Psoas muscle (tissue), 8 donors: ENCODE data around the gene ATP1A3. TPM values are rescaled to one million over a fixed set of nuclear protein-coding genes. Genes with fewer than 3 reads are reported as not detected.
A peak's percentile ranks its signal among the peaks of the same experiment; 100 is the strongest.

Experiments
- ATAC-seq, 4 donors: fragments of 200-7000 bp; cut with Tn5 transposase; one replicate each; pipeline ENCODE4 v1.9.1; 2020; ENCODE audit warnings: moderate library complexity in 3 of 4, mild to moderate bottlenecking in 2 of 4
- DNase-seq, 2 donors: peaks; one replicate each; pipeline ENCODE4 v3.0.0-alpha.2; 2020
- H3K27ac ChIP-seq: fragments of 200-600 bp; one replicate; pipeline ENCODE4 v1.8.0; 2022
- H3K27me3 ChIP-seq, 3 donors: fragments of 200-600 bp in 1 of 3; one replicate each; pipeline versions ENCODE4 v1.6.1 to v1.8.0; 2013 to 2022; ENCODE audit warnings: low read length in 2 of 3, mild to moderate bottlenecking in 2 of 3, moderate library complexity in 1 of 3; ENCODE audit not compliant: insufficient read depth in 3 of 3
- H3K36me3 ChIP-seq, 2 donors: fragments of 200-600 bp in 1 of 2; one replicate each; pipeline versions ENCODE4 v1.6.1 to v1.8.0; 2013 to 2022; ENCODE audit warnings: low read depth in 1 of 2, mild to moderate bottlenecking in 1 of 2, moderate library complexity in 1 of 2; ENCODE audit not compliant: insufficient read depth in 1 of 2
- H3K4me1 ChIP-seq: fragments of 200-600 bp; one replicate; pipeline ENCODE4 v1.8.0; 2022
- H3K4me3 ChIP-seq: fragments of 200-600 bp; one replicate; pipeline ENCODE4 v1.8.0; 2022; ENCODE audit warnings: mild to moderate bottlenecking
- H3K9me3 ChIP-seq: fragments of 200-600 bp; one replicate; pipeline ENCODE4 v1.8.0; 2022
- WGBS, 3 donors: extraction: QIAGEN DNeasy Blood & Tissue Kit; methylation state at CpG; one replicate each; pipeline versions ENCODE4 v1.1.6 to v1.1.7; 2013; 5-methylcytosine and 5-hydroxymethylcytosine counted together
- intact Hi-C, 2 donors: fragments of 100-400 bp; cut with DNase I; formaldehyde crosslinking; loops; one replicate each; pipeline versions ENCODE4 v1.11.0 to v1.14.2; 2022
- polyA plus RNA-seq, 3 donors: library from polyadenylated mRNA; stranded (reverse); fragments of 200-250 nt; gene quantifications; one replicate each; pipeline ENCODE4 v1.2.3, GENCODE V29; 2013
- total RNA-seq, 4 donors: library from RNA; stranded (reverse); fragmentation: NEBNext Ultra II Directional in 2 of 4; extraction: Animal tissue kit (Norgen Biotek cat#: 25700) in 2 of 4; gene quantifications; one replicate each; pipeline versions ENCODE4 v1.2.1 to v1.2.4, GENCODE V29; 2021 to 2023
- TF ChIP-seq, protein P1 (sequence below): fragments of 200-600 bp; IDR thresholded peaks from one replicate; pipeline ENCODE4 v1.8.0; 2022; ENCODE audit warnings: antibody characterized with exemption
- donor health status: healthy with polysubstance abuse.
- donor health status: DM: no; HTN: no; CAD: no; lungs with moderate emphysema.
- donor health status: Bipolar disorder and iron deficiency.
- donor health status: healthy.
- donor health status: DM: yes; HTN: yes; CAD: no.
- donor health status: DM: no; HTN: no; CAD: no.
- donor health status: DM: no; HTN: no; CAD: no.
- donor health status: DM: yes; HTN: yes; CAD: no.

Gene ATP1A3
- total and polyA plus RNA-seq, 7 donors: 0.12 to 0.24 (median 0.16) TPM; not detected in 3

- no peaks in the 10 kb centered on the region for H3K36me3 ChIP-seq
- TF ChIP-seq, protein P1, sequence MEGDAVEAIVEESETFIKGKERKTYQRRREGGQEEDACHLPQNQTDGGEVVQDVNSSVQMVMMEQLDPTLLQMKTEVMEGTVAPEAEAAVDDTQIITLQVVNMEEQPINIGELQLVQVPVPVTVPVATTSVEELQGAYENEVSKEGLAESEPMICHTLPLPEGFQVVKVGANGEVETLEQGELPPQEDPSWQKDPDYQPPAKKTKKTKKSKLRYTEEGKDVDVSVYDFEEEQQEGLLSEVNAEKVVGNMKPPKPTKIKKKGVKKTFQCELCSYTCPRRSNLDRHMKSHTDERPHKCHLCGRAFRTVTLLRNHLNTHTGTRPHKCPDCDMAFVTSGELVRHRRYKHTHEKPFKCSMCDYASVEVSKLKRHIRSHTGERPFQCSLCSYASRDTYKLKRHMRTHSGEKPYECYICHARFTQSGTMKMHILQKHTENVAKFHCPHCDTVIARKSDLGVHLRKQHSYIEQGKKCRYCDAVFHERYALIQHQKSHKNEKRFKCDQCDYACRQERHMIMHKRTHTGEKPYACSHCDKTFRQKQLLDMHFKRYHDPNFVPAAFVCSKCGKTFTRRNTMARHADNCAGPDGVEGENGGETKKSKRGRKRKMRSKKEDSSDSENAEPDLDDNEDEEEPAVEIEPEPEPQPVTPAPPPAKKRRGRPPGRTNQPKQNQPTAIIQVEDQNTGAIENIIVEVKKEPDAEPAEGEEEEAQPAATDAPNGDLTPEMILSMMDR: no peak
- H3K27me3 ChIP-seq: peaks cover 3 to 23% (median 15%) of the 10 kb centered on the region in 3 donors
- peaks cover 3% of the 10 kb centered on the region for H3K4me1 ChIP-seq
- no peak overlapping the region for H3K4me3 ChIP-seq
- ATAC-seq: no peak
- no peak overlapping the region for H3K27ac ChIP-seq
- no peak for DNase-seq
- intact Hi-C loops: no loop called here
- H3K9me3 ChIP-seq: no peaks in the 10 kb centered on the region
- WGBS, 3 donors: 85 to 91% (median 85%) methylated on average over 7 to 8 of the region's 8 CpGs
Measured at GRCh38 chr19:41945135-41945766, 48.8 kb downstream of the ATP1A3 start.

- 35 to 63% (median 48%) methylated on average over 2 of the region's 2 CpGs for WGBS, 3 donors
- TF ChIP-seq, protein P1: no peak
- H3K4me3 ChIP-seq: no peak overlapping the region
- no peak for ATAC-seq
- H3K36me3 ChIP-seq: no peaks in the 10 kb centered on the region
- no peak for DNase-seq
- H3K4me1 ChIP-seq: peaks cover 3% of the 10 kb centered on the region
- H3K27me3 ChIP-seq: peaks cover 3 to 30% (median 20%) of the 10 kb centered on the region in 3 donors
- H3K27ac ChIP-seq: no peak overlapping the region
- H3K9me3 ChIP-seq: no peaks in the 10 kb centered on the region
- intact Hi-C loops: no loop called here
Measured at GRCh38 chr19:41944336-41944735, 49.7 kb downstream of the ATP1A3 start.

GRCh38 chr19:41941410-41942202 lies 52.4 kb downstream of the ATP1A3 start:
- intact Hi-C loops: no loop called here
- DNase-seq (no peak), ATAC-seq (no peak)
- Histone ChIP-seq H3K4me3 (no peak overlapping the region), H3K36me3 (no peaks in the 10 kb centered on the region), H3K9me3 (no peaks in the 10 kb centered on the region), H3K27ac (no peak overlapping the region), H3K4me1 (peaks cover 3% of the 10 kb centered on the region), H3K27me3 (peaks cover 3 to 42% (median 23%) of the 10 kb centered on the region in 3 donors)
- 84 to 89% (median 89%) methylated on average over 7 to 9 of the region's 9 CpGs for WGBS, 3 donors
- TF ChIP-seq, protein P1: no peak

DNA sequence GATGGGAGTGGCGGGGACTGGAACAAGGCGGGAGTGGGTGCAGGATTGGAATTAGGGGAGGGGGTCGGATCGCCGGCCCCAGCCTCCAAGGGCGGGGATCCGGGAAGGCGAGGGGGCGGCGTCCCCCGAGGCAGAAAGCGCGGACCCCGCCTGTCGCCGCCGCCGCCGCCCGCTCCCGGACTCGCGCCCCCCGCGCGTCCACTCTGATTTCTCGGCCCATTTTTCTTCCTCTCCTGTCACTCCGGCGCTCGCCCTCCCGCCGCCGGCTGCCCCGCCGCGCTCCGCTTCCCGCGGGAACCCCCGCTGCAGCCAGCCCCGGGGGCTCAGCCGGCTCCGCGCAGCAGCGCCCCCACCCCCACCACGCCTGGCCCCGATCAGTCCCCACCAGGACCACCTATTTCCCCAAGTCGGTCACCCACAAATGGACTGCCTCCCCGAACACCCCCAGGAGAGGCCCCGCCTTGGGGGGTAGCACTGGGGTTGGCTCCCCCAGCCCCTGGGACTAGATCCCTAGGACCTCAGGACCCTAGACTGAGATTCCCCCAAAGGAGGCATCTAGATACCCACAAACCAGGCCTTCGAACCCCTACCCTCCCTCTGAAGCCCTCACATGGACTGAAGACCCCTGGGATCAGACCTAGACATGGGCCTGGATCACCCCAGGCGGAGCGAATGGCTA lies 53.2 kb downstream of the ATP1A3 start:
- TF ChIP-seq, protein P1: no peak
- no peaks in the 10 kb centered on the region for H3K36me3 ChIP-seq
- H3K27me3 ChIP-seq: peaks cover 3 to 50% (median 26%) of the 10 kb centered on the region in 3 donors
- intact Hi-C loops: no loop called here
- H3K4me3 ChIP-seq: peak overlapping the region; percentile 52
- H3K27ac ChIP-seq: no peak overlapping the region
- WGBS, 3 donors: 8 to 16% (median 12%) methylated on average over 24 to 53 of the region's 53 CpGs
- H3K4me1 ChIP-seq: peaks cover 3% of the 10 kb centered on the region
- no peak for DNase-seq
- ATAC-seq: no peak
- H3K9me3 ChIP-seq: no peaks in the 10 kb centered on the region
